ENCODE measurements around the gene GNA14.

GRCh38 chr9:77586591-77586990 is 61.5 kb downstream of the GNA14 start:
- no peak for TF ChIP-seq CTCF (conservative IDR thresholded peaks at IDR 0.05)
- no peak for TF ChIP-seq ZFX (IDR thresholded peaks at IDR 0.05)
